ENCODE results near the gene LGMN. TPM values are rescaled to one million over a fixed set of nuclear protein-coding genes. Genes with fewer than 3 reads are reported as not detected.

Gene LGMN
- total RNA-seq, 4 donors from 2014 or later, result 64.2 to 110 (median 71.5) TPM

GRCh38 chr14:92675976-92676375 lies 72.5 kb downstream of the LGMN start:
- H3K27me3 ChIP-seq, result no peaks in the 10 kb centered on the region
- intact Hi-C loops (cut with DNase I), result loop anchor here (5.0 kb wide), 1 partner anchor 64 kb away; no protein-coding TSS in a partner anchor
- TF ChIP-seq POLR2AphosphoS5 (IDR thresholded peaks at IDR 0.05), result no peak
- TF ChIP-seq, protein P1, sequence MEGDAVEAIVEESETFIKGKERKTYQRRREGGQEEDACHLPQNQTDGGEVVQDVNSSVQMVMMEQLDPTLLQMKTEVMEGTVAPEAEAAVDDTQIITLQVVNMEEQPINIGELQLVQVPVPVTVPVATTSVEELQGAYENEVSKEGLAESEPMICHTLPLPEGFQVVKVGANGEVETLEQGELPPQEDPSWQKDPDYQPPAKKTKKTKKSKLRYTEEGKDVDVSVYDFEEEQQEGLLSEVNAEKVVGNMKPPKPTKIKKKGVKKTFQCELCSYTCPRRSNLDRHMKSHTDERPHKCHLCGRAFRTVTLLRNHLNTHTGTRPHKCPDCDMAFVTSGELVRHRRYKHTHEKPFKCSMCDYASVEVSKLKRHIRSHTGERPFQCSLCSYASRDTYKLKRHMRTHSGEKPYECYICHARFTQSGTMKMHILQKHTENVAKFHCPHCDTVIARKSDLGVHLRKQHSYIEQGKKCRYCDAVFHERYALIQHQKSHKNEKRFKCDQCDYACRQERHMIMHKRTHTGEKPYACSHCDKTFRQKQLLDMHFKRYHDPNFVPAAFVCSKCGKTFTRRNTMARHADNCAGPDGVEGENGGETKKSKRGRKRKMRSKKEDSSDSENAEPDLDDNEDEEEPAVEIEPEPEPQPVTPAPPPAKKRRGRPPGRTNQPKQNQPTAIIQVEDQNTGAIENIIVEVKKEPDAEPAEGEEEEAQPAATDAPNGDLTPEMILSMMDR (IDR thresholded peaks at IDR 0.05), result no peak
- TF ChIP-seq POLR2A (IDR thresholded peaks at IDR 0.05; ENCODE audit: low read depth), result no peak
- TF ChIP-seq EP300 (IDR thresholded peaks at IDR 0.05), result no peak
- peaks cover 0 to 11% (median 5%) of the 10 kb centered on the region in 4 donors for H3K4me1 ChIP-seq
- no peaks in the 10 kb centered on the region for H3K9me3 ChIP-seq
- no peak for DNase-seq (ENCODE audit: extremely low spot score)
- no peak overlapping the region for H3K4me3 ChIP-seq
- H3K36me3 ChIP-seq, result peaks cover 11 to 47% (median 35%) of the 10 kb centered on the region in 4 donors
- WGBS, result 63% methylated on average over 9 of the region's 9 CpGs
- no peak overlapping the region for H3K27ac ChIP-seq (replicated peaks in 1 of 4)

DNA sequence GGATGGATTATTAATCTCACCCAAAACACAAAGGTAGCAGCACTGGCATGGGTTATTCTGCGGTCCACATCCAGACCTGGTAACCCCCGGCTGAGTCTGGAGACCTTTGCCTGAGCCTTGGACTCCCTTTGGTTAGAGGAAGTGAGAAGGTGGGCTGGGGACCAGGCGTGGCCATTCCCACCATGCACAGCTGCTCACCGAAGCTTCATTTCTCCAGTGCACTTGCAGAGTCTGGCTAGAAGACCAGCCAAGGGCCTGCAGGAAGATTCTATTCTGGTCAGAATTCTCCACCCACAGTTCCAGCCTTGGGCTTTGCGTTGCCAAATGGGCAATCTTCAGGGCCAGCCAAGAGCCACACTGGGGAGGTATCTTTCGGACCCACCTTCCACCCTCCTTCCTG lies 73.0 kb downstream of the LGMN start:
- Histone ChIP-seq H3K4me3 (no peak overlapping the region), H3K36me3 (peaks cover 11 to 47% (median 37%) of the 10 kb centered on the region in 4 donors), H3K9me3 (no peaks in the 10 kb centered on the region), H3K27me3 (no peaks in the 10 kb centered on the region), H3K27ac (replicated peaks in 1 of 4) (no peak overlapping the region), H3K4me1 (peaks cover 0 to 6% (median 1%) of the 10 kb centered on the region in 4 donors)
- intact Hi-C loops (cut with DNase I), result loop anchor here (5.0 kb wide), 1 partner anchor 63 kb away; no protein-coding TSS in a partner anchor
- TF ChIP-seq, protein P1 (IDR thresholded peaks at IDR 0.05), result no peak
- TF ChIP-seq POLR2AphosphoS5 (IDR thresholded peaks at IDR 0.05) (no peak), POLR2A (IDR thresholded peaks at IDR 0.05; ENCODE audit: low read depth) (no peak), EP300 (IDR thresholded peaks at IDR 0.05) (no peak)
- 95% methylated on average over 5 of the region's 6 CpGs for WGBS
- no peak for DNase-seq (ENCODE audit: extremely low spot score)

DNA sequence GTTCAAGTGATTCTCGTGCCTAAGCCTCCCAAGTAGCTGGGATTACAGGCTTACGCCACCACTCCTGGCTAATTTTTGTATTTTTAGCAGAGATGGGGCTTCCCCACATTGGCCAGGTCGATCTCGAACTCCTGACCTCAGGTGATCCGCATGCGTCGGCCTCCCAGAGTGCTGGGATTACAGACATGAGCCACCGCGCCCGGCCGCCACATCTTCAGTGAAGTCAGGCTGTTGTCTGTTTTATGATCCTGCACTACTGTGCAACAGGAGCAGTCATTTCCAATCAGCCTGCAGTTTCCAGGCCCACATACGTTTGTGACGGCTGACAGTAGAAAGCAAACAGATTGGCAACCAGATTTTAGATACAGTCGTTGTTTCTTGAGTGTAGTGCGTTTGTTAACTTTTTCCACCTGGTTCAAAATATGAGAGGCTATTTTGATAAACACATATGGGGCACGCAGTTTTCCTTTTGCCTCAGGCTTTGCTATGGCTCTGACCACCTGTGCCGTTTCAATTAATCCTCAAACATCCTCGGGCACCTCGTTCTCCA lies 74.8 kb downstream of the LGMN start:
- H3K27me3 ChIP-seq, result no peaks in the 10 kb centered on the region
- H3K4me3 ChIP-seq, result no peak overlapping the region
- H3K27ac ChIP-seq (replicated peaks in 1 of 4), result no peak overlapping the region
- H3K9me3 ChIP-seq, result no peaks in the 10 kb centered on the region
- intact Hi-C loops (cut with DNase I), result no loop called here
- no peak for TF ChIP-seq EP300 (IDR thresholded peaks at IDR 0.05)
- no peak for TF ChIP-seq POLR2AphosphoS5 (IDR thresholded peaks at IDR 0.05)
- TF ChIP-seq, protein P1 (IDR thresholded peaks at IDR 0.05), result no peak
- H3K36me3 ChIP-seq, result peaks cover 10 to 38% (median 27%) of the 10 kb centered on the region in 4 donors
- H3K4me1 ChIP-seq, result peaks cover 0 to 7% (median 3%) of the 10 kb centered on the region in 4 donors
- DNase-seq (ENCODE audit: extremely low spot score), result no peak
- WGBS, result 79% methylated on average over 19 of the region's 19 CpGs

DNA sequence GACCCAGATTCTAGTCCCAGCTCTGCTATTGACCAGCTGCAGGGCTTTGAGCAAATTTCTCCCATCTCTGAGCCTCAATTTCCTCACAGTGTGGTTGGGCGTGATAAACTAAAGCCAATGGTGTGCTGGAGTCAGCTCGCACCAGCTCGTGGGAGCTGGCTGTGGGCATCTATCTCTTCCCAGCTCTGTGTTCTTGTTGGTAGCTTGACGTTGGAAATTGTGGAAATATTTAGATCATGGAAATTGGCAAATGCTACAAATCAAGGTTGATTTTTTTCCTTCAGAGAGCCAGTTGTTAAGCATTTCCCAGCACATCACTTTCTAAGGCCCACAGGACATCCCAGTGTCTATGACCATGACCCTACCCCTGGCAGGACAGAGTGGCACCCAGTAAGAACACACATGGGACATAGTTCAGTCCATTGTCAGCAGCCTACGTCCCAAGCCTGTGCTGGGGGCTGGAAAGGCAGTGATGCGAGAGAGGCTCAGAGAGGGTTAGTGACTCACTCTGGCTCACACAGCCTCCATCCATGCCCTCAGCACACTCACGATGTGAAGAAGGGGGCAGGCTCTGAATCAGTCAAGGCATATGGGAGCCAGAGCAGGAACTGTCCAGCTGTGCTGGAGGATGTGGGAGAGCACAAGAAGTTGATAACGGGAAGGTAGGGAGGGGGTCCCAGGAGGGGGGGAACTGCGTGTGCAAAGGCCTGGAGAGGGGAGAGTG lies 77.6 kb downstream of the LGMN start:
- intact Hi-C loops (cut with DNase I), result no loop called here
- WGBS, result 74% methylated on average over 9 of the region's 9 CpGs

DNA sequence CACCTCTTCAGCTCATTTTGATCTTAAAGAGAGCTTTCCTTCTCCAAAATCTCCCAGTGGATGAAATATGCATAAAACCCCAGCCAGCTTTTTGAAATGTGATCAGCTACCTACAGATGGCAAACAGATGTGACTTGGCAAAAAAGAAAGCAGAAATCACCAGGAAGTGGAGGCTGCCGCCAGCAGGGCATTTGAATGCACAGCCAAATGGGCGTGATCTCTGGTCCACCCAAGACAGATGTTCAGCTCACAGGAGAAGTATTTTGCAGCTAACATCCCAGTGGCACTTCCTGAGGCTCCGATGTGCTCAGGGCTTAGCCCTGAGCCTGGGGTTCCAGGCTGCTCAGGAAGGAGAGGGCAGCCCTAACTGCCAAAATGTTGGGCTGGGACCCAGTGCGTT lies 78.3 kb downstream of the LGMN start:
- Histone ChIP-seq H3K27me3 (no peaks in the 10 kb centered on the region), H3K4me3 (no peak overlapping the region), H3K4me1 (peaks cover 0 to 7% (median 0%) of the 10 kb centered on the region in 4 donors), H3K36me3 (peaks cover 0 to 39% (median 10%) of the 10 kb centered on the region in 4 donors), H3K9me3 (no peaks in the 10 kb centered on the region), H3K27ac (replicated peaks in 1 of 4) (no peak overlapping the region)
- 86% methylated on average over 2 of the region's 4 CpGs for WGBS
- DNase-seq (ENCODE audit: extremely low spot score), result no peak
- TF ChIP-seq, protein P1 (IDR thresholded peaks at IDR 0.05), result no peak
- intact Hi-C loops (cut with DNase I), result no loop called here

More for the DNA sequence above, 77.6 kb downstream of the LGMN start:
- Histone ChIP-seq H3K4me3 (no peak overlapping the region), H3K27me3 (no peaks in the 10 kb centered on the region), H3K9me3 (no peaks in the 10 kb centered on the region), H3K27ac (replicated peaks in 1 of 4) (no peak overlapping the region), H3K36me3 (peaks cover 0 to 35% (median 10%) of the 10 kb centered on the region in 4 donors), H3K4me1 (peaks cover 0 to 7% (median 3%) of the 10 kb centered on the region in 4 donors)
- TF ChIP-seq EP300 (IDR thresholded peaks at IDR 0.05) (no peak), POLR2AphosphoS5 (IDR thresholded peaks at IDR 0.05) (no peak), POLR2A (IDR thresholded peaks at IDR 0.05; ENCODE audit: low read depth) (no peak)
- no peak for DNase-seq (ENCODE audit: extremely low spot score)

All from esophagus muscularis mucosa (tissue), 4 donors.